Esophagus (tissue), 2 donors: Measurements from ENCODE around the gene VAV2. TPM values are rescaled to one million over a fixed set of nuclear protein-coding genes. Genes with fewer than 3 reads are reported as not detected.

Experiments
- H3K27ac ChIP-seq, 2 donors: one replicate each; pipeline ENCODE4 v1.5.1; 2013; ENCODE audit warnings: low read depth in 2 of 2, mild to moderate bottlenecking in 2 of 2, inconsistent platforms in 1 of 2, low read length in 1 of 2, moderate library complexity in 1 of 2
- H3K27me3 ChIP-seq, 2 donors: one replicate each; pipeline ENCODE4 v1.6.1; 2013; ENCODE audit warnings: low read length in 2 of 2, control low read depth in 1 of 2, mild to moderate bottlenecking in 1 of 2; ENCODE audit not compliant: insufficient read depth in 2 of 2, control insufficient read depth in 1 of 2
- H3K36me3 ChIP-seq, 2 donors: one replicate each; pipeline ENCODE4 v1.6.1; 2013; ENCODE audit warnings: low read length in 1 of 2; ENCODE audit not compliant: control insufficient read depth in 2 of 2, insufficient read depth in 2 of 2
- H3K4me1 ChIP-seq, 2 donors: one replicate each; pipeline ENCODE4 v1.6.1; 2013; ENCODE audit warnings: low read length in 1 of 2; ENCODE audit not compliant: control insufficient read depth in 2 of 2, insufficient read depth in 2 of 2
- H3K4me3 ChIP-seq, 2 donors: one replicate each; pipeline ENCODE4 v1.5.1; 2013; ENCODE audit warnings: low read length in 2 of 2, mild to moderate bottlenecking in 2 of 2, low read depth in 1 of 2, moderate library complexity in 1 of 2
- H3K9me3 ChIP-seq, 2 donors: one replicate each; pipeline ENCODE4 v1.6.1; 2013; ENCODE audit warnings: mild to moderate bottlenecking in 2 of 2, low read depth in 1 of 2, low read length in 1 of 2, moderate library complexity in 1 of 2; ENCODE audit not compliant: control insufficient read depth in 2 of 2, insufficient read depth in 1 of 2
- WGBS, 2 donors: extraction: QIAGEN DNeasy Blood & Tissue Kit; methylation state at CpG; one replicate each; pipeline ENCODE4 v1.1.7; 2013; 5-methylcytosine and 5-hydroxymethylcytosine counted together
- polyA plus RNA-seq, 2 donors: library from polyadenylated mRNA; stranded (reverse); fragments of 200-250 nt; gene quantifications; one replicate each; pipeline ENCODE4 v1.2.3, GENCODE V29; 2013
- donor health status: healthy with polysubstance abuse.
- donor health status: Bipolar disorder and iron deficiency.

Gene VAV2
- polyA plus RNA-seq, 2 donors = 4.8 to 5.0 TPM

DNA sequence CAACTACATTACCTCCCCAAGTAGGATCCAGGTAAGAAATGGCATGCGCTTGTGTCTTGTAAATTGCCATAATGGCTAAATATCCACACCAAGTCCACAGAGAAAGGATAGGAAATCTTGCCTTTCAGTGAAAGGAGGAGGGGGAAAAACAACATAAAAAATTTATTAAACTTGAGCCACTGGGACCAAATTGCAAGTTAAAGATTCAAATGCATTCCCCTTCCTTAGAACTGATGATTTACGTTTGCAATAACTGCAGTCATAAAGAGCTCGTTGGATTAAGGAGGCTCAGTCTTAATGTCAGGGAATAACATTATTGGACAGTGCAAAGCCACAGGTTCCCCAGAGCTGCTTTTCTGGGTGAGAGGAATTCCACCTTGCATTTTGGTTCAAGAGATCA, 161.4 kb downstream of the VAV2 start:
- Histone ChIP-seq H3K4me1 (no peaks in the 10 kb centered on the region), H3K27me3 (no peaks in the 10 kb centered on the region), H3K36me3 (peaks cover 0 to 3% of the 10 kb centered on the region in 2 donors), H3K9me3 (no peaks in the 10 kb centered on the region), H3K27ac (no peak overlapping the region), H3K4me3 (no peak overlapping the region)
- 87 to 88% methylated on average over 3 of the region's 3 CpGs for WGBS, 2 donors

- whole genome bisulfite sequencing, 2 donors = 84 to 87% methylated on average over 6 of the region's 6 CpGs
- peaks cover 0 to 3% of the 10 kb centered on the region in 2 donors for H3K36me3 ChIP-seq
- H3K4me1 ChIP-seq = no peaks in the 10 kb centered on the region
- H3K27me3 ChIP-seq = no peaks in the 10 kb centered on the region
- no peak overlapping the region for H3K27ac ChIP-seq
- no peaks in the 10 kb centered on the region for H3K9me3 ChIP-seq
- H3K4me3 ChIP-seq = no peak overlapping the region
Measured at GRCh38 chr9:133830310-133830709, 161.8 kb downstream of the VAV2 start.

- H3K36me3 ChIP-seq = peaks cover 0 to 6% of the 10 kb centered on the region in 2 donors
- no peaks in the 10 kb centered on the region for H3K9me3 ChIP-seq
- WGBS, 2 donors = 83 to 87% methylated on average over 16 to 20 of the region's 25 CpGs
Measured at GRCh38 chr9:133828338-133828997, 163.7 kb downstream of the VAV2 start.

DNA sequence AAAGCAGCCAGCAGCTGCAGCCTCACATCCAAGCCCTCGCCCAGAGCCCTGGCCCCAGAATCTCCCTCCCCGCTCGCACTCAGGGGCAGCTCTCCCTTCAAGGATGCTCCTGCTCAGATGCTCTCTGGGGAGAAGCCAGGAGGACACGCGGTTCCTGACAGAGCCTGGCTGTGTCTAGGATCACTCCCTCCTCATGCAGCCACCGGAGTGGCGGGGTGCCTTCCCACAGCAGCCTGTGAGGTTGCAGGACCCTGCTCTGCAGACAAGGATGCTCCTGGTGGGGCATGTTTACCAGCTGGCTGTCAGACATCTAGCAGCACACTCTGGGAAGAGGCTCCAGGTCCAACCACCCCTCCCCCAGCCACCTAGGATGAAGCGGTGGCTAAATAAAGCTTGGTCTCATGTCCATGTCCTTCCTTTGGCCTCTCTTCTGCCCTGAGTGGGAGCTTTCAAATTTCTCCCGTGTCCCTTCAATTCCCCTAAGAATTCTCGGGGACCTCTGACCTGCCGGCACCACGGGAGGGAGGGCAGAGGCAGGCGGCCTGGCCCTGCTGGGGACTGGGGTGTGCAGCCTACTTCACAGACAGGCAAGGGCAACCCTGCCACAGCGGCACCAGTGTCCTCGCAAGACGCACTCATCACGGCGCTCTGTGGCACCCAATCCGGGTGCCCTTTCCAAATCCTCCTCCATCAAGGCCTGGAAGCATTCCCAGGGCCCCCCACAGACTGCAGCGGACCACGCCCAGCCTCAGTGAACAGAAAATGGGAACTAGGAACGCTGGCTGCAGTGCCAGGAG, 165.6 kb downstream of the VAV2 start:
- Histone ChIP-seq H3K27ac (no peak overlapping the region), H3K9me3 (no peaks in the 10 kb centered on the region), H3K36me3 (peaks cover 0 to 2% of the 10 kb centered on the region in 2 donors), H3K4me1 (no peaks in the 10 kb centered on the region), H3K27me3 (no peaks in the 10 kb centered on the region), H3K4me3 (no peak overlapping the region)
- 84 to 87% methylated on average over 22 of the region's 22 CpGs for WGBS, 2 donors

More at GRCh38 chr9:133828338-133828997, 163.7 kb downstream of the VAV2 start:
- H3K27me3 ChIP-seq = no peaks in the 10 kb centered on the region
- H3K4me1 ChIP-seq = no peaks in the 10 kb centered on the region
- no peak overlapping the region for H3K4me3 ChIP-seq
- H3K27ac ChIP-seq = no peak overlapping the region

DNA sequence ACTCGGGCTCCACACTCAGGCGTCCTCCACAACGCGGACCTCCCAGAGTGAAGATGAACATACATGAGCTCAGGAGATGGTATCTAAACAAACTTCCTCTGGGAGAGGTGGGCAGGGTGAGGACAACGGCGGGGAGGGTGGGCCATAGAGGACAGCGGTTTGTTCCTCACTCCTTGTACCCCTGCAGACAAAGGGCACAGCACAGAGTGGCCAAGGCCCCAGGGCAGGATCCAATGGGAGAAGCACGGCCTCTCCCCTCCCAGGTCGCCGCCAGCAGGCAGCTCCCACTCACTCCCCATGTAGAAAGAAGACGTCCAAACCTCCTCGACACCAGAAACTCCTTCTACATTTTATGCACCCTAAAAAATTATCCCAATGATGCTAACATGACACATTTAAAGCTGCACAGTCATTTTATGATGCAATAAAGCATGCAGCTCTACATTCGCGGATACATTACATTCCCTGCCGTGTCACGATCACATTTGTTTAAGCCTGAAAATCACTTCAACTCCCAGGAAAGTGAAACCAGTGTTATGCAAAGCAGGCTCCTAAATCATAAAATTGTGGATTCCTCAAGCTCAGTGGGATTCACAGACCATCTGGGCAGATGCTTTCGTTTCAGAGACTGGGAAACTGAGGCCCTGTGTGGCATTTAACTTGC, 166.4 kb downstream of the VAV2 start:
- H3K27ac ChIP-seq = no peak overlapping the region
- no peaks in the 10 kb centered on the region for H3K9me3 ChIP-seq
- peaks cover 0 to 2% of the 10 kb centered on the region in 2 donors for H3K36me3 ChIP-seq
- H3K4me1 ChIP-seq = no peaks in the 10 kb centered on the region
- no peak overlapping the region for H3K4me3 ChIP-seq
- no peaks in the 10 kb centered on the region for H3K27me3 ChIP-seq
- WGBS, 2 donors = 82 to 85% methylated on average over 17 of the region's 17 CpGs

- H3K9me3 ChIP-seq = no peaks in the 10 kb centered on the region
- H3K27me3 ChIP-seq = no peaks in the 10 kb centered on the region
- H3K36me3 ChIP-seq = peaks cover 0 to 2% of the 10 kb centered on the region in 2 donors
- no peak overlapping the region for H3K4me3 ChIP-seq
- no peak overlapping the region for H3K27ac ChIP-seq
- H3K4me1 ChIP-seq = no peaks in the 10 kb centered on the region
- 84 to 91% methylated on average over 13 to 15 of the region's 15 CpGs for WGBS, 2 donors
Measured at GRCh38 chr9:133824802-133825186, 167.3 kb downstream of the VAV2 start.

DNA sequence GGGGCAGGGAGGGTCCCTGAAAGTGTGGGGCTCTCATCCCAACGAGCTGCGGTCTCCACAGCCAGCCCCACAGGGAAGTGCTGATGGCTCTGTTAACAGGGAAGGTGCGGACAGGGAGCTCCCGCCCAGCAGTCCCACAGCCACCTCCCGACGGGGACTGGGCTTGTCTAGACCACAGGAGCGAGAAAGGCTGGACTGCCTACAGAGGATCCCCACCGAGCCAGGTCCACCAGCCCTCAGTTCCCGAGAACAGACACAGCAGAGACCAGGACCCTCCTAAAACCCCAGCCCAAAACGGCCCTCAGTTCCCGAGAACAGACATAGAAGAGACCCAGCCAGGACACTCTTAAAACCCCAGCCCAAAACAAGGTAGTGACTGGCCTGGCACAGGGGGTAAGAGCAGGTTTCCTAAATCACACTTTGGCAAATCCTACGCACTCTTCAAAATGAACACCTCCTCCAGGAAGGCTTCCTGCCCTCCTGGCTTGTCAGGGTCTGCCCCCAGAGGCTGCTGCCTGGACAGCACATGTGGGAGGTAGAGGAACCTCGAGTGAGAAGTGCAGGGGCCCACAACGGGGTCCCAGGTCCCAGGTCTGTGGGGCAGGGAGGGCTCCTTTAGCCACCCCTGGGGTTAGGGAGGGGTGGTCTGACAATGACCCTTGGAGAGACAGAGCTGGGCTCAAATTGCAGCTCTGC, 167.9 kb downstream of the VAV2 start:
- Histone ChIP-seq H3K36me3 (peaks cover 0 to 2% of the 10 kb centered on the region in 2 donors), H3K27ac (no peak overlapping the region), H3K9me3 (no peaks in the 10 kb centered on the region), H3K27me3 (no peaks in the 10 kb centered on the region), H3K4me1 (no peaks in the 10 kb centered on the region), H3K4me3 (no peak overlapping the region)
- 79 to 86% methylated on average over 14 of the region's 14 CpGs for WGBS, 2 donors

DNA sequence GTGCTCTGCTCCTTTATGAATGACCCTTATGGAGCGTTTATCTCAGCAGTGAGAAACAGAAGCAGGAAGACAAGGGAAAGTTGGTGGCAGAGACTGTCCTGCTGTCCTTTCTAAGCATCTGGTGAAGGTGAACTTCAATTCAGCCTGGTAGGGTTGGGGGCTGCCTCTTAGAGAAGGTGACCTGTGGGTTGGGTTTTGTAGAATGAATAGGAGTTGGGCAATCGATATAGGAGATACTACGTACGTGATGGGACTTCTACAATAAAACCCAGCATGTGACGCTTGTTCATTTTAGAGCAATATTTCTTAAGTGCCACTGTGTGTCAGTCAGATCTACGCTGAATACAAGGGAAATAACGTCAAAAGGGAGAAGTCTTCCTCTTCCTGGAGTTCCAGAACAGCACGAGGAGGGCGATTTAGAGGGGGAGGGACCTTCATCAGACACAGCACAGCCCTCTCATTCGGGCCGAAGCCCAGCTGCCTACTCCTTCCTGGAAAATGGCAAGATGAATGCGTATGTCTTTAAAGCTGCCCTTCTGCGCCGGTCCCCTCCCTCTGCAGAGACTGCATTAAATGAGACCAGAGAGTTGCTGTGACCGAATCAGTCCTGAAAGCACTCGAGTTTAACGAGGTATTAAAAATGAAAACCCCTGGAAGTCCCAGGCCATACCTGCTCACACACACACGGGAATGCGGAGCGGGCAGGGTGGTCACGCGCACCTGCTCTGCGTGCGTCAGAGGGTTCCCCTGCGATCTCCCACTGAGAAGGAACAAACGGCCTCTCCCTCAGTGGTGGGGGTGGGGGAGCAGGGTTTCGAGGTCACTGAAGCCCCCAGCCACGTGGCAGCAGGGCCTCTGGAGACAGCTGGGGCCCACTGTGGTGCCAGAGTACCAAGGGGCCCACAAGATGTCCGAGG, 168.7 kb downstream of the VAV2 start:
- WGBS, 2 donors = 84 to 86% methylated on average over 29 of the region's 29 CpGs

More for the DNA sequence above, 168.7 kb downstream of the VAV2 start:
- no peak overlapping the region for H3K4me3 ChIP-seq
- no peaks in the 10 kb centered on the region for H3K27me3 ChIP-seq
- H3K27ac ChIP-seq = no peak overlapping the region
- H3K4me1 ChIP-seq = no peaks in the 10 kb centered on the region
- H3K9me3 ChIP-seq = no peaks in the 10 kb centered on the region
- H3K36me3 ChIP-seq = peaks cover 0 to 2% of the 10 kb centered on the region in 2 donors
